ENCODE results near the gene ATXN7L3B.

- TF ChIP-seq MAX (IDR thresholded peaks at IDR 0.05; ENCODE audit: insufficient read depth, insufficient read length) (no peak), POLR2A (IDR thresholded peaks at IDR 0.05; ENCODE audit: low read depth, low read length) (no peak), CTCF (IDR thresholded peaks at IDR 0.05; ENCODE audit: extremely low read depth in 1 of 2, insufficient read depth in 1 of 2, low read depth in 1 of 2, low read length in 2 of 2) (no peak), EZH2 (IDR thresholded peaks at IDR 0.05; ENCODE audit: borderline replicate concordance, low read depth, low read length, severe bottlenecking) (no peak), MYC (IDR thresholded peaks at IDR 0.05; ENCODE audit: low read depth, low read length) (no peak), GATA2 (IDR thresholded peaks at IDR 0.05; ENCODE audit: insufficient read depth, insufficient read length, low read depth, low read length) (no peak), FOS (IDR thresholded peaks at IDR 0.05; ENCODE audit: borderline replicate concordance, insufficient read depth, low read length) (no peak)
These were observed 2.3 kb downstream of the ATXN7L3B start for GRCh38 chr12:74539765-74540526.

Data from endothelial cell of umbilical vein (primary cell).